Measurements from ENCODE around the gene KCNK18.
"Not testable (repeated sequence)": the region's sequence is repeated elsewhere in the genome, so short reads cannot be mapped to it uniquely, and the experiment has no call there.

Gene KCNK18

GRCh38 chr10:117174439-117175214 is 22.7 kb upstream of the KCNK18 start:
- peak; percentile 68 for DNase-seq (ENCODE audit: low read depth)

DNA sequence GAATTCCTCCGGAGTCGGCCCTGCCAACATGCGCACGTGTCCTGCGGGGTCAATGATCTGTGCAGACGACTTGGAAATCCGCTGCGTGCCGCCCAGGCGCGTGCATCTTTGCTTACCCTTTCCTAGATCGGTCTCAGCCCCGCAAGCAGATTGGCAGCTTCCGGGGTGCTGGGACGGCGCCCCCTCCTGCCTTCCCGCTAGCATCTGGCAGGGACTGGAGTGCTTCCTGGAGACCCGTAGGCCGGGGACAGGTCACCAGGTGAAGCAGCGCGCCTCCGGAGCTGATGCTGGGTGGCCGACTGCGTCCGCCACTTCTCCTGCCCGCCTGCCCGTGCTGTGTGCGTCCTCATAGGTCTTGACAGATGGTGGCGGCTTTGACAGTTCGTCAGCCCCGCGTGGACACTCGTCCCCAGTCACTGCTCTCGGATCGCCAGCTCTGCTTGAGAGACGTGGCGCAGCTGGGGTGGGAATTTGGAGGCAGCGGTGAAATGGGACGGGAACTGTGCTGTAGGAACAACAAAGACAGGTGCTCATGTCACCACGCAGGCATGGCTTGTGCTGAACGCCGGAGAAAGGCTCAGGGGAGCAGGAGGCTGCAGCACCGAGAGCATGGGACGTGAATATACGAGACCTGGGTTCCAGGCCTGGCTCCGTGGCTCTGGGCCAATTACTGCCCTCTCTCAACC is 21.9 kb upstream of the KCNK18 start:
- DNase-seq (ENCODE audit: low read depth) = no peak

DNA sequence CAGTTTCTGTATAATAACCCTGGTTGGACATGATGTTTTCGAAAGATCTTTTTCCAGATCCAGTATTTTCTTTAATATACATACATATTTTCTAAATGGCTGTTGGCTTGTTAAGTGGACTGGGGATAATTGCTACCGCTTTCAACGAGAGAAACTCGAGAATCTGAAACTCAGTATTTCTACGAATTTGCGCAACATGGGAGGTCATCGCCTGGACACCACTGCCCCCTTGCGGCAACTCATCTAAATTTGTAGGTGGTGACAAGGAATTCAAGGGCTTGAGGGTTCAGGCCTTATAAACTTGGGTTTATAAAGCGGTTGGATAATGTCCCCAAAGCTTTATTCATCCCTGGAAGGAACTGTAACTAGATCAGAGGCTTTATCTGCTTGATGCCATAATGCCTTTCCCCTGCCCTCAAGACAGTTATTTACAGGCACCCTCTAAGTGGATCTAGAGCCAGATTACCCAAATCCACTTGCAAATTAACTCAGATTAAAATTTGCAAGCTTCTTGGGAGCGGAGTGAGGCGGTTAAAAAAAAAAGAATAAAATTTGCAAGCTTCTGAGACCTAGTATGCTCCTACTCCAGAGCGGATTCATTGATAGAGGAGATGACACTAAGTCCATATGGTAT is 21.3 kb upstream of the KCNK18 start:
- peak; percentile 57 for DNase-seq (ENCODE audit: low read depth)

- DNase-seq (ENCODE audit: low read depth) = no peak
Observed at GRCh38 chr10:117178190-117178589, 19.1 kb upstream of the KCNK18 start.

DNA sequence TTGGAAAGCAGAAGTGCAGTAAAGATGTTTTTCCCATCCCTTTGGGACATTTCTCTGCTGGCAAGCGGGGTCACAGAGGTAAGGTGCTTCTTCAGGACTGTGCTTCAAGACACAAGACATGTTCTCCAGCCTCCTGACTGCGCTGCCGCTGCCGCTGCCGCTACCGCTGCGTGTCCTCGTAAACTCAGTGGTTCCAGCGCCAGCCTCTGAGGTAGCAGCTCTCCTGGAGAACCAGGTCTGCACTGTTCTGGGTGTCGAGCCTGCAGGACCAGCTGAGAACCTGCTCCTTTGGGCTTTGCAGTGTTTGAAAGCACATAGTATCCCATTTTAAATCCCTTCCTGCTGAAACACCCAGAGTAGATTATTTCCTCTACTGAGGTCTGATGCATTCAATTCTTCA is 13.0 kb upstream of the KCNK18 start:
- no peak for DNase-seq (ENCODE audit: low read depth)

DNA sequence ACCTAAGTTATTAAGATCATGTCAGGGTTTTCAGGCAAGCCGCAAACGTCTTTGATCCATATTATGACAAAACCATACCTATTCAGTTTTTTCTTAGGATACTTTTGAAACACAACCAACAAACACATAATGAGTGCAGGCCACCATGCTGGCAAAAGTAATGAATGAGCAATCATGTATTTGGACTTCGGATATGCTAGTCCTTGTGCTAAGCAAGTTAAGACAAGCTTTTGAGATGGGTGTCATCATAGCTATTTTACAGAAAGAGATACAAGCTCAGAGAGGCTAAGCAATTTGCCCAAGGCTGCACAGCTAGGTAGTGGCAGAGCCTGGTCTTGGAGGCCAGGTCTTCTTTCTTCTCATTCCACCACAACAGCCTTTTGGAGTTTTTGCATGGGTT is 12.5 kb upstream of the KCNK18 start:
- no peak for DNase-seq (ENCODE audit: low read depth)

- not testable (repeated sequence) for DNase-seq (ENCODE audit: low read depth)
Observed at GRCh38 chr10:117185817-117186216, 11.5 kb upstream of the KCNK18 start.

DNA sequence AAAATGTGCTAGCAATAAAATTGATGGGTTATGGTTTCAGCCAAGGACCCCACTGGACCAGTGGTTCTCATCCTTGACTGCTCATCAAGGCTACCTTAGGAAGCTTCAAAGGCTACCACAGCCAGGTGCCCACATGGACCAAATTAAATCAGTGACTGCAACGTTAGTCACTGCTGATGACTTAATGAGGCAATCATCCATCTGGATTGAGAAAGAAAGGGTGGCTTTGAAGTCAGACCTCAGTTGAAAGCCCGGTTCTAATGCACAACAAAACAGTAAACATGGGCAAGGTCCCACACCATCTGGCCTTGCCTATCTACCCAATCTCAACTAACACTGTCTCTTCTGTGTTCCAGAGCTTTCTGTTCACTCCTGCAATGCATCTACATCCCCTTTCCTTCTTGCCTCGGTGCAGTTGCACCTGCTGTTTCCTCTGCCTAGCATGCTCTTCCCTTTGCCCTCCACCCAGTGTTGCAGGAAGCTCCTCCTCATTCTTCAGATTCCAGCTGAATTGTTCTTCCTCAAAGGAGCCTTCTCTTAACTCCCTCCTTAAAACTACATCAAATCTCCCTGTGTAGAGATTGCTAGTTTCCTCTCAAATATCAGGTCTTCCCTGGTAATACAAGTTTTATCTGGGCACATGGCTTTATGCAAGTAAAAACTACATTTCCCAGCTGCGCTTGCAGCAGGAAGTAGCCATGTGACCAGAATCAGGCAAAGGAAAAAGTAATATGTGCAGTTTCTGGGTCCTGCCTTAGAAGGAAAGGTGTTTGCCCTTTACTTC is 10.3 kb upstream of the KCNK18 start:
- DNase-seq (ENCODE audit: low read depth) = no peak

DNA sequence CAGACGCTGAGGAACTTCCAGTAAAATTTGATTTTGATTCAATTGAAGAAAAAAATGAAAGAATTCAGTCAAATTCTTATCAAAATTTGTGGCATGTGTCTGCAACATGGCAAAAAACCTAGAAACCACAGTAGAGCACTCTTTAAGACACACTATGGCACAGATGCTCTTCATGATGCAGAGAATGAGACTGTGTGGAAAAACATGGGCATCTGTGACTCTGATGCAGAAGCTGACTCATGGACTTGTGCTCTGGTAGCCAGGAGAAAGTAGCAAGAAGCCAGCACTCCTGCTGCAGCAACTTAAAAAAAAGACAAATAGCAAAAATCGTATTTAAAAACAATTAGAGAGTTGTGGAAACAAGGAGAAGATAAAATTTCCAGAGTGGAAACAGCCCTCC is 8.9 kb upstream of the KCNK18 start:
- DNase-seq (ENCODE audit: low read depth) = no peak

DNA sequence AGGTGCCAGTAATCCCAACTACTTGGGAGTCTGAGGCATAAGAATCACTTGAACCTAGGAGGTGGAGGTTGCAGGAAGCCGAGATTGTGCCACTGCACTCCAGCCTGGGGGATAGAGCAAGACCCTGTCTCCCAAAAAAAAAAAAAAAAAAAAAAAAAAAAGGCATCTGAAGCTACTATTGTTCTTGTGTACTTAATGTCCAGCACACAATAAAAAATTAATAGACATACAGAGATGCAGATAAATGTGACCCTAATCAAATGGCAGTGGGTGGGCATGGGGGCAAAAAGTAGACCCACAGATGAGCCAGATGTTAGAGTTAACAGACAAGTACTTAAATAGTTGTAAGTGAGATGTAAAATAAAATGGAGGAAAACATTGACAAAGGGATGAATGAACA is 7.7 kb upstream of the KCNK18 start:
- no peak for DNase-seq (ENCODE audit: low read depth)

- no peak for DNase-seq (ENCODE audit: low read depth)
Observed at GRCh38 chr10:117198088-117198487, 799 bp downstream of the KCNK18 start.

- no peak for DNase-seq (ENCODE audit: low read depth)
Observed at GRCh38 chr10:117201826-117202225, 4.5 kb downstream of the KCNK18 start.

GRCh38 chr10:117204316-117204715 is 7.0 kb downstream of the KCNK18 start:
- no peak for DNase-seq (ENCODE audit: low read depth)

GRCh38 chr10:117212176-117212575 is 14.9 kb downstream of the KCNK18 start:
- no peak for DNase-seq (ENCODE audit: low read depth)

- no peak for DNase-seq (ENCODE audit: low read depth)
Observed at GRCh38 chr10:117214401-117214800, 17.1 kb downstream of the KCNK18 start.

DNA sequence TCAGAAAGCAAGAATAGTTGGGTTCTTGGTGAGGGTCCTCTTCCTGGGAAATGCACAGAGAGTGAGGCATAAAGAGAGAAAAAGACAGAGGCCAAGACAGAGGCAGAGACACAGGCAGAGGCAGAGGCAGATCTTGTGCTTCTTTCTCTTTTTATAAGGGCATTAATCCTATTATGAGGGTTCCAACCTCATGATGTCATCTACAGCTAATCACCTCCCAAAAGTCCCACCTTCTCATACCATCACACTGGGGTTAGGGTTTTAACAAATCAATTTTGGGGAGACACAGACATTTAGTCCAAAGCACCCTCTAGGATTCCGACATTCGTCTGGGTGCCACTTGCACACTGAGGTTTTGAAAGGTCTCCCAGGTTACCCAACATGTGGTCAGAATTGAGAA is 17.8 kb downstream of the KCNK18 start:
- no peak for DNase-seq (ENCODE audit: low read depth)

DNA sequence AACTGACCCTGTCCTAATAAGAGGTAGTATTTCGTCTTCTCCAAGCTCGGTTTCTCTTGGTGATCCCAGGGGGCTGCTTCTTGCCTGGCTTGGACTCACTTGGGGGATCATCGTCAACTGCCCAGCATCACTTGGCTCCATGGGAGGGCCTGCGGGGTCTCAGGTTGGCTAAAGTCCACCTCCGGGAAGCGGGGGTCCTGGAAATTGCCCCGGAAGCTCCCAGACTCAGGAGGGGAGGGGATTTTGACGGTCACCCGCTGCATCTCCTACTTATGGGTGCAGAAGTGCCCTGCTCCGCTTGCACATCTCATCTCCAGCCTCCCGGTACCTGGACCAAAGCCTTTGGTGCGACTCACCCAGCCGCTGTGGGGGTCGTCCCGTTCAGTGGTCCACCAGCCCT is 18.7 kb downstream of the KCNK18 start:
- DNase-seq (ENCODE audit: low read depth) = no peak

GRCh38 chr10:117216611-117217195 is 19.4 kb downstream of the KCNK18 start:
- DNase-seq (ENCODE audit: low read depth) = peak; percentile 41

DNA sequence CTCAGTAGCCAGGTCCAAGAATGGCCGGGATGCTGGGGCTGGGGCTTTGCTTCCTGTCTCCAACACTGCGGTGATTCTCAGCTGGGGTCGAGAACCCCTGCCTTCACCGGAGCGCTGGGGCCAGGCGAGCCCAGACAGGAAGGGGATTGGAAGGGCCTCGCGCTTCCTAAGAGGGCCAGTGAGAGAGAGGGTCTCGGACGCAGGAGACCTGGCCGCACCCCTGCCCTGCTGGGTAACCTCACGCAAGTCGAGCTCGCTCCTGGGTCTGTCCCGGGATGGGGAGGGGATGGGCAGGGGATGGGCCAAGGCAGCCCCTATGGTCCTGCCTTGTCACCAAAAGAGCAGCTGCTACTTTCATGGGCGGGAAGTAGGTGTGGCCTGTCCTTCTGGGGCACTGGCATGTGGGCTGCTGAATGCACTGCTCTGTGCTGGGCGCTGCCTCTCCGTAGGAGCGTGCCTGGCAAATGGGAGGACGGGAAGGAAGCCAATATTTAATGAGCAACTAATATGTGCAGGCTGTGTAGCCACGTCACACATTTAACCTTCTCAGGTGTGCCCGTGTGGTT is 20.0 kb downstream of the KCNK18 start:
- DNase-seq (ENCODE audit: low read depth) = no peak

DNA sequence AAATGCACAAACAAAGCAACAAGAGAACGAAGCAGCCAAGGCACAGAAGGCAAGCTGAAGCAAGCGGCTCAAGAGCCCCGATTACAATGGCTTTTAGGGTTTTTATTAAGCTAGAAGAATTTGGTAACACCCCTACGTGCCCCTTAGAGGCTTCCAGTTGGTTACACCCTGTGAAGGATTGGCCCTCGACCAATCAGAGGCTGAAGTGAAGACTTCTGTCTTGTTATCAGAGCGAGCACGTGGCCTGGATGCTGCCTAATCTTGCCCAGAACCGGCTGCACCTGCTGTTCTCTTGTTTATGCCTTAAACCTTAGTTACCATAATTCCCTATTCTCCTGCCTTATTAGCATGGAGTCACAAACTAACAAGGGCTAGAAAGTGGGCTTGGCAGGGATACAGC is 21.4 kb downstream of the KCNK18 start:
- no peak for DNase-seq (ENCODE audit: low read depth)

- no peak for DNase-seq (ENCODE audit: low read depth)
Observed at GRCh38 chr10:117221156-117221711, 23.9 kb downstream of the KCNK18 start.

Measured in stimulated activated CD8-positive, alpha-beta memory T cell treated with anti-CD3 and anti-CD28 coated beads, Interleukin-12 subunit alpha, Interleukin-12 subunit beta, amount 100 ng/mL, for 1 hour (primary cell).